NCI-H1436 treated with DMSO at 0.1 percent for 48 hours (cell line): ENCODE measurements around the gene USP12.
"Not testable (repeated sequence)": the region's sequence is repeated elsewhere in the genome, so short reads cannot be mapped to it uniquely, and the experiment has no call there.

ENCODE experiments used
- DNase-seq: peaks from one replicate; lab custom pipeline; 2025; lab: John Stamatoyannopoulos, UW

Gene USP12, protein sequence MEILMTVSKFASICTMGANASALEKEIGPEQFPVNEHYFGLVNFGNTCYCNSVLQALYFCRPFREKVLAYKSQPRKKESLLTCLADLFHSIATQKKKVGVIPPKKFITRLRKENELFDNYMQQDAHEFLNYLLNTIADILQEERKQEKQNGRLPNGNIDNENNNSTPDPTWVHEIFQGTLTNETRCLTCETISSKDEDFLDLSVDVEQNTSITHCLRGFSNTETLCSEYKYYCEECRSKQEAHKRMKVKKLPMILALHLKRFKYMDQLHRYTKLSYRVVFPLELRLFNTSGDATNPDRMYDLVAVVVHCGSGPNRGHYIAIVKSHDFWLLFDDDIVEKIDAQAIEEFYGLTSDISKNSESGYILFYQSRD

DNA sequence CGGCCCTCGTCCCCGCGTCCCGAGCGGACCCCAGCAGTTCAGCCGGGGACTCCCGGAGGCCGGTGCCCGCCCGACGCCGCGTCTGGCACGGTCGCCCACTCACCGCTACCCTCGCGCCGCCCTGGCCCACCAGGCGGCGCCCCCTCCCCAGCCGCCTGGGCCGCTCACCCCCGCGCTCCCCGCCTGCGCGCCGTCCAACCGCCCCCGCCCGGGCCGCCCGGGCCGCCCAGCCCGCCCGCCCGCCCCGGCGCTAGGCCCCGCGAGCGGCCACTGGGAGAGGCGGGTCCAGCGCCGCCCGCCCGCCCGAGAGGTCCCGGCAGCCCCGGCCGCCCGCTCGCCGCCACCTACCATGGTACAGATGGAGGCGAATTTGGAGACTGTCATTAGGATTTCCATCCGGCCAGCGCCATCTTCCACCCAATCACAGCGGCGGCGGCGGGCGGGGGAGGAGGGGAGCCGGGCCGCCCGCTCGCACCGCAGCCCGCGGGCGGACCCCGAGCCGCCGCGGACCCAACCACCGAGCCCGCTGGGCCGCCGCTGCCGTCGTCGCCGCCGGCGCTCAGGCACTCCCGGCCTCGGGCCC is at the start of gene USP12:
USP12 (minus strand) TSS at position 568 of the 583 bp plus-strand sequence; CDS start at position 396, 172 bp downstream.
- DNase-seq: no peak

DNA sequence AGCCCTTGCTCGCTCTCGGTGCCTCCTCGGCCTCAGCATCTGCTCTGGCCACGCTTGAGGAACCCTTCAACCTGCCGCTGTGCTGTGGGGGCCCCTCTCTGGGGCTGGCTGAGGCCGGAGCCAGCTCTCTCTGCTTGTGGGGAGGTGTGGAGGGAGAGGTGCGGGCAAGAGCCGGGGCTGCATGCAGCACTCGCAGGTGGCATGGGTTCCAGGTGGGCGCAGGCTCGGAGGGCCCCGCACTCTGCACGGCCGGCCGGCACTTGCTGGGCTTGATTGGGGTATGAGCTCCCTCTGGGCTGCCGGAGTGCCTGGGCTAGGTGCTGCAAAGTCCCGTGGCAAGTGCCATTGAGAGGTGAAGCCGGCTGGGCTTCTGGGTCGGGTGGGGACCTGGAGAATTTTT is 48.0 kb upstream of the USP12 start:
- DNase-seq: no peak

DNA sequence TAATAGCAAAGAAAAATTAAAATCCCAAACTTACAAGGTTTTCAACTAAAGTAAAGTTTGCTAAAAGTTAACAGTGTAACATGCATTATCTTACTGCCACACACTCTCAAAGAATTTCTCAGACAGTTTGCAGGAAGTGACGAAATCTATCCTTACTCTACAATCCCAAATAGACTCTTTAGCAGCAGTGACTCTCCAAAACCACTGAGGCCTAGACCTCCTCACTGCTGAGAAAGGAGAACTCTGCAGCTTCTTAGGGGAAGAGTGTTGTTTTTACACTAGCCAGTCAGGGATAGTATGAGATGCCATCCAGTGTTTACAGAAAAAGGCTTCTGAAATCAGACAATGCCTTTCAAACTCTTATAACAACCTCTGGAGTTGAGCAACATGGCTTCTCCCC is 47.2 kb upstream of the USP12 start:
- not testable (repeated sequence) for DNase-seq

DNA sequence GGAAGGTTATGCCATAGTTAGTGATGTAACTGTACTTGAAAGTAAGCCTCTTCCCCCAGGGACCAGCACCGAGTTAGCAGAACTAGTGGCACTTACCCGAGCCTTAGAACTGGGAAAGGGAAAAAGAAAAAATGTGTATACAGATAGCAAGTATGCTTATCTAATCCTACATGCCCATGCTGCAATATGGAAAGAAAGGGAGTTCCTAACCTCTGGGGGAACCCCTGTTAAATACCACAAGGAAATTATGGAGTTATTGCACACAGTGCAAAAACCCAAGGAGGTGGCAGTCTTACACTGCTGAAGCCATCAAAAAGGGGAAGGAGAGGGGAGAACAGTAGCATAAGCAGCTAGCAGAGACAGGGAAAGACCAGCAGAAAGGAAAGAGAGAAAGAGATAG is 46.2 kb upstream of the USP12 start:
- DNase-seq: not testable (repeated sequence)

DNA sequence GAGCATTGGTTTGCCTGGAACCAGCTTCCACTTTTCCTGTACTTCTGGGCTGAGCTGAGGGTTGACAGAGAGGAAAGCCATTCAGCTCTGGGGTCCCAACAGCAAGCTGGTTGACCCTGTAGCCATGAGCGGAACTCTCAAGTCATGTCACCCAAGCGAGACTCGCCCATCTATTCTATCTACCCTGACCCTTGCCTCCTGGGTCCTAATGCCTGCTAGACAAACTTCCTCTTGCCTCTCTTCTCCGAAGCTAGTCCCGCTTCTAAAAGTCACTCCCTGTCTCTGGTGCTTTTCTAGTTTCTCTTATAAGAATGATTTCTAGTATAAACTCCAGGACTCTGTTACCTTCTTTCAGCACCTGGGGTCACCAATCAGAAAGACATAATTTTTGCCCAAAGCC is 41.8 kb upstream of the USP12 start:
- DNase-seq: not testable (repeated sequence)

DNA sequence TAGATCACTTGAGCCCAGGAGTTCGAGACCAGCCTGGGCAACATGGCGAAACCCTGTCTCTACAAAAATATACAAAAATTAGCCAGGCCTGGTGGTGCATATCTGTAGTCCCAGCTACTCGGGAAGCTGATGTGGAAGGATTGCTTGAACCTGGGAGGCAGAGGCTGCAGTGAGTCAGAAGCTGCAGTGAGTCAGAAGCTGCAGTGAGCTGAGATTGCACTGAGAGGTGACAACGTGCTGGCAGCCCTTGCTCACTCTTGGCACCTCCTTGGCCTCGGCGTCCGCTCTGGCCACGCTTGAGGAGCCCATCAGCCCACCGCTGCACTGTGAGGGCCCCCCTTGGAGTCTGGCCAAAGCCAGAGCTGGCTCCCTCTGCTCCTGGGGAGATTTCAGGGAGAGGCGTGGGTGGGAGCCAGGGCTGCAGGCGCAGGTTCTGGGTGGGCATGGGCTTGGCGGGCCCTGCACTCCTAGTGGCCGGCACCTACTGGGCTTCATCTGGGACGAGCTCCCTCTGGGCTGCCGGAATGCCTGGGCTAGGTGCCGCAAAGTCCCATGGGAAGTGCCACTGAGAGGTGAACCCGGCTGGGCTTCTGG is 40.3 kb upstream of the USP12 start:
- DNase-seq: no peak

DNA sequence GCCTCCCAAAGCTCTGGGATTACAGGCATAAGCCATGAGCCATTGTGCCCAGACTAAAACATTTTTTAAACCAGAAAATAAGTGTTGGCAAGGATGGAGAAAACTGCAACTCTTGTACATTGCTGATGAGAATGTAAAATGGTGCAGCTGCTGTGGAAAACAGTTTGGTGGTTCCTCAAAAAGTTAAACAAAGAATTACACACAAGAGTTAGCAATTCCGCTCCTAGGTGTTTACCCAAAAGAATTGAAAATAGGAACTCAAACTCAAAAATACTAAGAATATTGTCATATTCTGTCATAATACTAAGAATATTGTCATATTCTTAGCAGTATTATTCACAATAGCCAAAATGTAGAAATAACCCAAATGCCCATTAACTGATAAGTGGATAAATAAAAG is 39.7 kb upstream of the USP12 start:
- DNase-seq: no peak

DNA sequence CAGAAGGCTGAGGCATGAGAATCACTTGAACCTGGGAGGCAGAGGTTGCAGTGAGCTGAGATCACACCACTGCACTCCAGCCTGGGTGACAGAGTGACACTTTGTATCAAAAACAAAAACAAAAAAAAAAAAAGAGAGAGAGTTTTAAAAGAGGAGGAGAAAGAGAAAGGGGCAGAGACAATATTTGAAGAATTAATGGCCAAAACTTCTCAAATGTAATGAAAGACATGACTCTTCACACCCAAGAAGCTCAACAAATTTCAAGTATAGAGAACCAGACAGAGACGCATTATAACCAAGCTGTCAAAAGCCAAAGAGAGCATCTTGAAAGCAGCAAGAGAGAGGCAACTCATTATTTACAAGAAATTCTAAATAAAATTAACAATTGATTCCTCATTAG is 36.9 kb upstream of the USP12 start:
- no peak for DNase-seq

DNA sequence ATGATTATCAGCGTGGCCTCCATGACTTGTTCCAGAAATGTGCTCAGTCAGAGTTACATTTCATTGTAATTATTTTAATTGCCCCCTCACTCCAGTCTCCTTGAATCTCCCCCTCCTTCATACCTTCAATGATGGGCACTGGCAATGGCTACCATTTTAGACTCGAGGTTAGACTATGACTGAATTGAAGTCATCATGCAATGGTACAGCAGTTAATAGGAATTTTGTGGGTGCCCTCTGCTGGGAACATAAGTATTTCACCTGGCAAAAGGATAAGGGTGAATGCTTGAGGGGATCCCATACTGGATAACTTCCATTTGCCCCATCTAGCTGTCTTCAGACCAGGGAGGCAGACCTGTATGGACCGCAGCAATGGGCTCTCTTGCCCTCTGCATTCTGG is 32.2 kb upstream of the USP12 start:
- DNase-seq: no peak

DNA sequence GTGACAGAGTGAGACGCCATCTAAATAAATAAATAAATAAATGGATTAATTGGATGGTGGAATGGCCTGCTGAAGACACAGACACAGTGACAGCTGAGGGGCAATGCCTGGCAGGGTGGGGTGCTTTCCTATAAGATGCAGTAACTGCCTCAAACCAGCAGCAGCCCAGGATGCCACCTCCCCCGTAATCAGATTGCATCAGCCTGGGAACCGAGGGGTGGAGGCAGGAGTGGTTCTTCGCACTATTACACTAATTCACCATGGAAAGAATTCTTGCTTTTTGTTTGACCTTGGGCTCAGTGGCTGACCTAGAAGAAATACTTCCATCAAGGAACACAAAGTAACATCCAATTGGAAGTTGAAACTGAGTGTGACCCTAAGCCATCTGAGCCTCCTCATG is 31.6 kb upstream of the USP12 start:
- no peak for DNase-seq

DNA sequence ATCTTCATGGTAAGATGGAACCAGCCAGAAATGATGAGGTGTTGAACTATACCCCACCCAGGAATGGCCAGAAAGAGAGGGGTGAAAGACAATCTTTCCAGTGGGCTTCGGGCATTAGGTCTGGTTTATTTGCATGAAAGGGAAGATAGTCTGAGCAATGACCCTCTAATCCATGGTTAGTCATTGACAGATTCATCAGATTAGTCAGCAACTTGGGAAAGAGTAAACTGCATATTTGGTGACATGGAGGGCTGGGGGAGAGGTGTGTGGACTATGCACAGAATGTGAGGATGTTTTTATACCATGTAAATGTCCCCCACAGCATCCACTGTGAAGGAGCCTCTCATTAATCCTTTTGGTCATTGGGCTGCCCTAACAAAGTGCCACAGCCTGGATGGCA is 30.1 kb upstream of the USP12 start:
- no peak for DNase-seq

DNA sequence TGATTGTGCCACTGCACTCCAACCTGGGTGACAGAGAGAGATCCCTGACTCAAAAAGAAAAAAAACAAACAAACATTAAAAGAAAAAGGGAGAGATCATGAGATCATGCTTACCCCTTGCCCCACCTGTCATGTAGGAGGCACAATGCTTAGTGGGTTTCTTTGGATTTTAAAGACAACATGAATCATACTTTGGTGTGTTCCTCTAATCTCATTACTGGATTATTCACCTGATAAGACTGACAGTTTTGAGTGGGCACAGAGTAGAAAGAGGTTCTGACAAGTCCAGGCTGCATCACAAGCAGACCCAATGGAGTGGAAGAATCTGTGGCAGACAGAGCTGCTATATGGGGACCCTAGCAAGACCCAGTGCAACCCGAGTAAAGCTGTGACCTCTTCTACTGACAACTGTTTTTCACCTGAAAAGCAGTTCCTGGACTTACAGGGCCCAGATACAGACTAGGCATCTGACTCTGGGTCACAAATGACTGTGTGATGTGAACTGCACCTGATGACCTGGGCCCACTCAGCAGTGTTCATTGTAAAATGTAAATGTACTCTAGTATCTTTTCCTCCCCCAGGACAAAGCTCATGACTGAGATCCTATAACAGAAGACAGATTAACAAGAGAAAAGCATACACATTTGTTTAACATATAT is 28.9 kb upstream of the USP12 start:
- DNase-seq: no peak

DNA sequence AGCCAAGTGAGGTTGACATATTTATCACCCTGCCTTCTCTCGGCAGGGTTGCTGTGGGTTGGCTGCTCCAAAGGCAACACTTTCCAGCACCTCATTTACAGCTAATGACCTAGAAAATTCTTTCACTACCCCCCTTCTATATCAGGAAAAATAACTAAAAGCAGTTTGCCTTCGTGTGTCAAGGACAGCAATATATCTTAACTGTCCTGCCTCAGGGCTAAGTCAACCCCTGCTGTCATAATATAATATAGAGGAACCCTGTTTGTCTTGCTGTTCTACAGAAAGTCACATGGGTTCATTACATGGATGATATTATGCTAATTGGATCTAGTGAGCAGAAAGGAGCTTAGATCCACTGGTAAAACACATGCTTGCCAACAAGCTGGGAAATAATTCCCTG is 28.1 kb upstream of the USP12 start:
- no peak for DNase-seq

DNA sequence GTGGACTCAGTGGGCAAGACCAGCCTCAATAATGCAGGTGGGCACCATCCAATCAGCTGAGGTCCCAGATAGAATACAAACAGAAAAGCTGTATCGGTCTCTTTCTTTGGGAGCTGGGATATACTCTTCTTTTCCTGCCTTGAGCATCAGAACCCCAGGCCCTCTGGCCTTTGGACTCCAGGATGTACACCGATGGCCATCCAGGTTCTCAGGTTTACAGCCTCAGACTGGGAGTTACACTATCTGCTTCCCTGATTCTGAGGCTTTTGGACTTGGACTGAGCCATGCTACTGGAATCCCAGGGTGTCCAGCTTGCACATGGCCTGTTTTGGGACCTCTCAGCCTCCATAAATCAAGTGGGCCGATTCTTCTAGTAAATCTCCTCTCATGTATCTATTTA is 27.6 kb upstream of the USP12 start:
- DNase-seq: no peak

DNA sequence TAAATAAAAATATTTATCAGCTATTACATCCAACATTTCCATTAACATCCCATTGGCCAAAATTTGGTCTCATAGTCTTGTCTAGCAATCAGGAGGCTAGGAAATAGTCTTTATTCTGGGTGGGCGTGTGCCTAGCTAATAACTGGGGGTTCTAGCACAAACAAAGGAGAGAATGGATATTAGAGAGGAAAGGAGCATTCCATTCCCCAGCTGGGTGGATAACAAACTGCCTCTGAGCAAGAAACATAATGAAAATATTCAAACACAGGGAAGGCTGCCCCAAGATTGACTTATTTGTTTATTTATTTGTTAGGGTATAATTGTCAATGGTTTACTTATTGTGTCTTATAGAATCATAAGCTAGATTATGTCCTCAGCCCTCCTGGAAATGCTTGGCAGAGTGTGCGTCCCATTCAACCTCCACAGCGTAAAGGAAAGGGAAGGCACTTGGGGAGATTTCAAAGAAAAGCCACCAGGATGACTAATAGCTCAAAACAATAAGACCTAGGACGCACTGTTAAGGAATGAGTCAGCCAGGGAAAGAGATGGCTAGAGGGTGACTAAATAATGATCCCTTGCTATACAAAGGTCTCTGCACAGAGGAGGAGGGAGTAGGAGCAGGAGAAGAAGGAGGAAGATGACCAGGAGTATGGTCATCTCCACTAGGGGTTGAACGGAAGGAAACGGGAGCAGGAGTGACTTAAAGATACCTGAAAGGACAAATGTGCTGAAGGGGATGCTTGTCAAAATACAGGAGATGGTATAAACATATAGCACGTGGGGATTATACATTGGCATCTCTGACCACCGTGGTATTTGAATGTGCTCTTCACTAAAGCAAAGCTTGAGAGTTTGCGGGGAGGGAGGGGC is 23.5 kb upstream of the USP12 start:
- DNase-seq: no peak

DNA sequence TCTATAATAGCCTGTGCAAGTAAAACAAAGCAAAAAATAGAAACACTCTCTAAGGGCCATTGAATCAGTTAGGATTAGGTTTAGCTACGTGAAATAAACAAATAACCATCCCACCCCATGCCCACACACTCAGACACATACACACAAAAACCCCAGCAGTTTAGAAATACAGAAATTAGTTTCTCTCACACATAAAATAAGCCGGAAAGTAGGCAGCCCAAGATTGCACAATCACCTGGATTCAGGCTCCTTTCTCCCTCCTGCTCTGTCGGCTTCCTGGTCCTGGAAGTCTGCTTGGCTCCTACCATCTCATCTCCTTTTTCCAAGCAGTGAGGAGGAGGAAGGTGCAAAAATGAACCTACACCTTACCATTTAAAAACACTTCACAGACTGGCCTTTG is 22.6 kb upstream of the USP12 start:
- DNase-seq: no peak

DNA sequence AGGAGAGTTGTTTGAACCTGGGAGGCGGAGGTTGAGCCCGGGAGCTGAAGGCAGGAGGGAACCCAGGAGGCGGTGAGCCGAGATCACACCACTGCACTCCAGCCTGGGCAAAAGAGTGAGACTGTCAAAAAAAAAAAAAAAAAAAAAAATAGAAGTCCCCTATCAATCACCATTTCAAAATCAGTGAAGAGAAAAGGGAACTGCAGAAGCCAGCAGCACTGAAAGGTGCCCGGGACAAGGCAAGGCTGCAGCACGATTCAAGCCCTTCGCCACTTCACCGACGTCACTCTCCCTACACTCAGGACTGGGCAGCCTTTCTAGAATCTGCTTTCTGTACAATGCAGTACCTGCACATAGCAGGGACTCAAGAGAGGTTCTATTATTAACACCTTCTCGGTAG is 21.9 kb upstream of the USP12 start:
- no peak for DNase-seq

DNA sequence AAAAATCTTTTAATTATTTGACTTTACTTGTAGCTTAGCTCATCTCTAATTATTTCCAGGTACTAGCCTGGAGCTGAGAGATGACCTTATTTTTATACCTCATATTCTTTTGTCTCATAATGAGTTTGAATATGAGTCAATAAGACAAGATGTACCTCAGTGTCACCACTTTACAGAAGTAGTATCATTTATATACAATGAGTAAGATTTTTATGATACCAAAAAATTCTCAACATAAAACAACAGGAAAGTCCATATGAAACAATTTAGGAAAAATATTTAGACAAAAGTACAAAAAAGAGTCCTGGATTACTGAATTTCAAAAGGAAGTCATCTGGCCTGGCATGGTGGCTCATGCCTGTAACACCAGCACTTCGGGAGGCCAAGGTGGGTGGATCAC is 21.4 kb upstream of the USP12 start:
- no peak for DNase-seq

DNA sequence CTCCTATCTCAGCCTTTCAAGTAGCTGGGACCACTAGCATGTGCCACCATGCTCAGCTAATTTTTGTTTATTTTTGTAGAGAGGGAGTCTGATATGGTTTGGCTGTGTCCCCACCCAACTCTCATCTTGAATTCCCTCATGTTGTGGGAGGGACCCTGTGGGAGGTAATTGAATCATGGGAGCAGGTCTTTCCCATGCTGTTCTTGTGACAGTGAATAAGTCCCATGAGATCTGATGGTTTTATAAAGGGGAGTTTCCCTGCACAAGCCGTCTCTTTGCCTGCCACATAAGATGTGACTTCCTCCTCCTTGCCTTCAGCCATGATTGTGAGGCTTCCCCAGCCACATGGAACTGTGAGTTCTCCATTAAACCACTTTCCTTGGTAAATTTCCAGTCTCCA is 20.8 kb upstream of the USP12 start:
- DNase-seq: not testable (repeated sequence)

DNA sequence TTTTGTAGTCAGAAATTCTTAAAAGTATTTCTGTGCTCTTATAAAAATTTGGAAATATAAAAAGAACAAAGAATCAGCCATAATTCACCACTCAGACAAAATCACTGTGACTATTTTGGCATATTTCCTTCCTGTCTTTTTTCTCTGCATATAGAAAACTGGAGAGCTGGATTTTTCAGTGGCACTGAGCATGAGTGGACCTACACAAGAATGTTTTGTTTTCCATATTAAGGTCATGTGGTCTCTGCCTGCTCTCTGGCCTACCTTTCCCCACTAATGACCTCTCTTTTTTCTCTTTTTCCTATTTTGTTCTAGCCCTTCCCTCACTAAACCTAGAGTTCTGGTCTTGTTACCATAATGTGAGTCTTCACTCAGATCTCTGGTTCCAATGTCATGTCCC is 17.6 kb upstream of the USP12 start:
- no peak for DNase-seq

DNA sequence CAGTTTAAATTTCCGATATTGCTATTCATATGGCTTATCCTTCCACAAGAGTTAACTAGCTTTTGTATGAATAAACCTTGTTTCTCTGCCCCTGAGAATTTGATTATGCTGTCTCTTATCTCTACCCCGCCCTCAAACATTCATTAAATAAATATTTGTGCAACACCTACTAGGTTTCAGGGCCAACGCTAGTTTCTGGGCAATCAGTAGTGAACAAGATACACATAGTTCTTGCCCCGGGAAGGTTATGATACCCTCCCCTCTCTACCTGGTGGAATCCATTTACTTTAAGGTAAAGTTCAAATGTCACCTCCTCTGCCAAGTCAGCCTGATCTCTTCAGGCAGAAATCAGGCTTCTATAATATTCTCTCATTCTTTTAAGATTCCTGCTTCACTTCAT is 16.6 kb upstream of the USP12 start:
- DNase-seq: no peak

DNA sequence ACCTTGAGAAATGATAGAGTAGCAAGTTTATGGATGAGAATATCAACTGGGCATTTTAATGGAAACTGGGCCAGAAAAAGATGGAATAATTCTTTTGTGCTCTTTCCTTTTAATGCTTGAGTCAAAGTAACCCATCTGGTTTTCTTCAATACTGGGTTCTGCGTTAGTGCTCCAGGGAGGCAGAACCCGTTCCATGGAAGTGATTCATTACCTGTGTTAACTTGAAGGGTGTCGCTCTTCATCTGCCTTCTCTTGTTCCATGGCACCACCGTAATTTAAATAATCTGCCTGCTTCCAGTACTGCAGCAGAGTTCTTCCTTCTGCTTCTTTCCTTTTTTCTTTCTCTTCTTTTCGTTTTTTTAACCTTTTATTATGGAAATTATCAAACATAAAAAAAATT is 14.7 kb upstream of the USP12 start:
- no peak for DNase-seq
